ENCODE measurements around the gene CCN2. TPM values are rescaled to one million over a fixed set of nuclear protein-coding genes. Genes with fewer than 3 reads are reported as not detected.

The CCN2 gene
- total and polyA plus RNA-seq, 4 donors = 221 to 1,507 (median 772) TPM

GRCh38 chr6:131958095-131958494 lies 6.9 kb upstream of the CCN2 start:
- 87 to 94% methylated on average over 3 of the region's 3 CpGs for WGBS, 2 donors
- Histone ChIP-seq H3K4me1 (ENCODE audit: control insufficient read depth in 1 of 2, insufficient read depth in 2 of 2, low read length in 2 of 2) (peaks cover 2 to 3% of the 10 kb centered on the region in 2 donors), H3K27ac (ENCODE audit: low read depth in 1 of 2, low read length in 2 of 2) (no peak overlapping the region), H3K36me3 (ENCODE audit: control insufficient read depth in 1 of 2, insufficient read depth in 2 of 2, low read length in 1 of 2) (no peaks in the 10 kb centered on the region), H3K9me3 (ENCODE audit: control insufficient read depth, low read length) (no peaks in the 10 kb centered on the region), H3K27me3 (ENCODE audit: control insufficient read depth in 1 of 2, insufficient read depth in 2 of 2, low read length in 1 of 2) (no peaks in the 10 kb centered on the region), H3K4me3 (ENCODE audit: low read length in 2 of 2) (no peak overlapping the region)
- intact Hi-C loops (cut with DNase I) = loop anchor here in 1 of 2 donors (5.0 kb wide), 1 partner anchor 39 kb away; no protein-coding TSS in a partner anchor
- ATAC-seq (ENCODE audit: low FRiP score) (no peak), DNase-seq (no peak)

- no peak overlapping the region for H3K27ac ChIP-seq (ENCODE audit: low read depth in 1 of 2, low read length in 2 of 2)
- ATAC-seq (ENCODE audit: low FRiP score) = no peak
Observed at GRCh38 chr6:131955876-131956275, 4.7 kb upstream of the CCN2 start.

GRCh38 chr6:131955192-131955591 lies 4.0 kb upstream of the CCN2 start:
- H3K4me3 ChIP-seq (ENCODE audit: low read length in 2 of 2) = no peak overlapping the region
- H3K4me1 ChIP-seq (ENCODE audit: control insufficient read depth in 1 of 2, insufficient read depth in 2 of 2, low read length in 2 of 2) = peaks cover 2 to 7% of the 10 kb centered on the region in 2 donors
- H3K27me3 ChIP-seq (ENCODE audit: control insufficient read depth in 1 of 2, insufficient read depth in 2 of 2, low read length in 1 of 2) = no peaks in the 10 kb centered on the region
- H3K36me3 ChIP-seq (ENCODE audit: control insufficient read depth in 1 of 2, insufficient read depth in 2 of 2, low read length in 1 of 2) = no peaks in the 10 kb centered on the region
- 50 to 58% methylated on average over 6 of the region's 6 CpGs for WGBS, 2 donors
- H3K27ac ChIP-seq (ENCODE audit: low read depth in 1 of 2, low read length in 2 of 2) = peak overlapping the region; percentile 29 to 55
- no peak for DNase-seq
- no peak for ATAC-seq (ENCODE audit: low FRiP score)
- intact Hi-C loops (cut with DNase I) = loop anchor here (2.0 to 5.0 kb wide), 3 partner anchors 42 to 176 kb away; no protein-coding TSS in a partner anchor
- no peaks in the 10 kb centered on the region for H3K9me3 ChIP-seq (ENCODE audit: control insufficient read depth, low read length)

More at GRCh38 chr6:131955876-131956275, 4.7 kb upstream of the CCN2 start:
- Histone ChIP-seq H3K27me3 (ENCODE audit: control insufficient read depth in 1 of 2, insufficient read depth in 2 of 2, low read length in 1 of 2) (no peaks in the 10 kb centered on the region), H3K9me3 (ENCODE audit: control insufficient read depth, low read length) (no peaks in the 10 kb centered on the region), H3K4me3 (ENCODE audit: low read length in 2 of 2) (no peak overlapping the region), H3K36me3 (ENCODE audit: control insufficient read depth in 1 of 2, insufficient read depth in 2 of 2, low read length in 1 of 2) (no peaks in the 10 kb centered on the region), H3K4me1 (ENCODE audit: control insufficient read depth in 1 of 2, insufficient read depth in 2 of 2, low read length in 2 of 2) (peaks cover 2 to 7% of the 10 kb centered on the region in 2 donors)
- WGBS, 2 donors = 95 to 99% methylated on average over 1 of the region's 1 CpG
- DNase-seq = no peak
- intact Hi-C loops (cut with DNase I) = loop anchor here (2.0 to 5.0 kb wide), 3 partner anchors 41 to 175 kb away; no protein-coding TSS in a partner anchor

- DNase-seq = peak; percentile 65 to 80
Observed at GRCh38 chr6:131954775-131955107, 3.6 kb upstream of the CCN2 start.

GRCh38 chr6:131954059-131954774 lies 3.0 kb upstream of the CCN2 start:
- intact Hi-C loops (cut with DNase I) = loop anchor here (2.0 to 5.0 kb wide), 6 partner anchors 43 to 203 kb away; no protein-coding TSS in a partner anchor
- H3K27ac ChIP-seq (ENCODE audit: low read depth in 1 of 2, low read length in 2 of 2) = peak overlapping the region; percentile 29 to 73

More at GRCh38 chr6:131954775-131955107, 3.6 kb upstream of the CCN2 start:
- intact Hi-C loops (cut with DNase I) = loop anchor here (2.0 to 5.0 kb wide), 6 partner anchors 43 to 203 kb away; no protein-coding TSS in a partner anchor
- Histone ChIP-seq H3K9me3 (ENCODE audit: control insufficient read depth, low read length) (no peaks in the 10 kb centered on the region), H3K4me1 (ENCODE audit: control insufficient read depth in 1 of 2, insufficient read depth in 2 of 2, low read length in 2 of 2) (peaks cover 2 to 7% of the 10 kb centered on the region in 2 donors), H3K36me3 (ENCODE audit: control insufficient read depth in 1 of 2, insufficient read depth in 2 of 2, low read length in 1 of 2) (no peaks in the 10 kb centered on the region), H3K27me3 (ENCODE audit: control insufficient read depth in 1 of 2, insufficient read depth in 2 of 2, low read length in 1 of 2) (no peaks in the 10 kb centered on the region), H3K4me3 (ENCODE audit: low read length in 2 of 2) (no peak overlapping the region), H3K27ac (ENCODE audit: low read depth in 1 of 2, low read length in 2 of 2) (peak overlapping the region; percentile 29 to 55)
- WGBS, 2 donors = 9 to 13% methylated on average over 7 of the region's 7 CpGs
- no peak for ATAC-seq (ENCODE audit: low FRiP score)

GRCh38 chr6:131952886-131953509 lies 1.8 kb upstream of the CCN2 start:
- Histone ChIP-seq H3K4me1 (ENCODE audit: control insufficient read depth in 1 of 2, insufficient read depth in 2 of 2, low read length in 2 of 2) (peaks cover 2 to 7% of the 10 kb centered on the region in 2 donors), H3K27ac (ENCODE audit: low read depth in 1 of 2, low read length in 2 of 2) (peak overlapping the region in 1 of 2 donors; percentile 82)

More at GRCh38 chr6:131954059-131954774, 3.0 kb upstream of the CCN2 start:
- Histone ChIP-seq H3K4me3 (ENCODE audit: low read length in 2 of 2) (no peak overlapping the region), H3K4me1 (ENCODE audit: control insufficient read depth in 1 of 2, insufficient read depth in 2 of 2, low read length in 2 of 2) (peaks cover 2 to 7% of the 10 kb centered on the region in 2 donors), H3K9me3 (ENCODE audit: control insufficient read depth, low read length) (no peaks in the 10 kb centered on the region), H3K27me3 (ENCODE audit: control insufficient read depth in 1 of 2, insufficient read depth in 2 of 2, low read length in 1 of 2) (no peaks in the 10 kb centered on the region), H3K36me3 (ENCODE audit: control insufficient read depth in 1 of 2, insufficient read depth in 2 of 2, low read length in 1 of 2) (peaks cover 0 to 1% of the 10 kb centered on the region in 2 donors)
- WGBS, 2 donors = 3 to 4% methylated on average over 3 of the region's 3 CpGs
- DNase-seq (no peak), ATAC-seq (ENCODE audit: low FRiP score) (no peak)

GRCh38 chr6:131951576-131952230 lies 531 bp upstream of the CCN2 start:
- no peaks in the 10 kb centered on the region for H3K27me3 ChIP-seq (ENCODE audit: control insufficient read depth in 1 of 2, insufficient read depth in 2 of 2, low read length in 1 of 2)
- intact Hi-C loops (cut with DNase I) = loop anchor here (5.0 kb wide), 4 partner anchors 46 to 206 kb away; no protein-coding TSS in a partner anchor
- no peaks in the 10 kb centered on the region for H3K9me3 ChIP-seq (ENCODE audit: control insufficient read depth, low read length)
- peak overlapping the region; percentile 88 to 95 for H3K27ac ChIP-seq (ENCODE audit: low read depth in 1 of 2, low read length in 2 of 2)
- WGBS, 2 donors = 5% methylated on average over 8 of the region's 8 CpGs
- H3K4me1 ChIP-seq (ENCODE audit: control insufficient read depth in 1 of 2, insufficient read depth in 2 of 2, low read length in 2 of 2) = peaks cover 2 to 7% of the 10 kb centered on the region in 2 donors
- ATAC-seq (ENCODE audit: low FRiP score) (no peak), DNase-seq (no peak)
- H3K36me3 ChIP-seq (ENCODE audit: control insufficient read depth in 1 of 2, insufficient read depth in 2 of 2, low read length in 1 of 2) = peaks cover 3 to 5% of the 10 kb centered on the region in 2 donors
- peak overlapping the region; percentile 23 to 56 for H3K4me3 ChIP-seq (ENCODE audit: low read length in 2 of 2)

More at GRCh38 chr6:131952886-131953509, 1.8 kb upstream of the CCN2 start:
- intact Hi-C loops (cut with DNase I) = loop anchor here (5.0 kb wide), 4 partner anchors 44 to 204 kb away; no protein-coding TSS in a partner anchor
- Histone ChIP-seq H3K9me3 (ENCODE audit: control insufficient read depth, low read length) (no peaks in the 10 kb centered on the region), H3K36me3 (ENCODE audit: control insufficient read depth in 1 of 2, insufficient read depth in 2 of 2, low read length in 1 of 2) (peaks cover 3 to 5% of the 10 kb centered on the region in 2 donors), H3K4me3 (ENCODE audit: low read length in 2 of 2) (no peak overlapping the region), H3K27me3 (ENCODE audit: control insufficient read depth in 1 of 2, insufficient read depth in 2 of 2, low read length in 1 of 2) (no peaks in the 10 kb centered on the region)
- no peak for ATAC-seq (ENCODE audit: low FRiP score)
- whole genome bisulfite sequencing, 2 donors = 66 to 72% methylated on average over 4 of the region's 4 CpGs
- no peak for DNase-seq

Data from aorta (tissue), 5 donors.